Osteocyte (in vitro differentiated cells): Measurements from ENCODE around the gene MRPL24. TPM values are rescaled to one million over a fixed set of nuclear protein-coding genes. Genes with fewer than 3 reads are reported as not detected.
A peak's percentile ranks its signal among the peaks of the same experiment; 100 is the strongest.

ENCODE experiments used
- DNase-seq: peaks from one replicate; pipeline ENCODE4 v3.0.0; 2021; ENCODE audit warnings: mixed read lengths; ENCODE audit not compliant: unreplicated experiment; ENCODE audit errors: extremely low spot score
- H3K27ac Mint-ChIP-seq: one replicate; pipeline ENCODE4 v1.8.0; 2021; ENCODE audit warnings: mild to moderate bottlenecking, mixed read lengths; ENCODE audit not compliant: unreplicated experiment
- H3K27me3 Mint-ChIP-seq: one replicate; pipeline ENCODE4 v1.8.0; 2021; ENCODE audit warnings: mixed read lengths; ENCODE audit not compliant: unreplicated experiment
- H3K36me3 Mint-ChIP-seq: one replicate; pipeline ENCODE4 v1.8.0; 2021; ENCODE audit warnings: mixed read lengths; ENCODE audit not compliant: unreplicated experiment
- H3K4me1 Mint-ChIP-seq: one replicate; pipeline ENCODE4 v1.8.0; 2021; ENCODE audit warnings: mixed read lengths; ENCODE audit not compliant: unreplicated experiment
- H3K4me3 Mint-ChIP-seq: one replicate; pipeline ENCODE4 v1.8.0; 2021; ENCODE audit warnings: mild to moderate bottlenecking, moderate library complexity, mixed read lengths; ENCODE audit not compliant: unreplicated experiment
- H3K9me3 Mint-ChIP-seq: one replicate; pipeline ENCODE4 v1.8.0; 2021; ENCODE audit warnings: mixed read lengths; ENCODE audit not compliant: unreplicated experiment
- CTCF ChIP-seq: fragments of 200-600 bp; sonication (generic); IDR thresholded peaks from 2 replicates; pipeline ENCODE4 v1.5.0; 2021; ENCODE audit warnings: antibody characterized with exemption, mild to moderate bottlenecking, moderate library complexity
- total RNA-seq: library from RNA; stranded (reverse); gene quantifications from 2 replicates; pipeline ENCODE4 v1.2.1, GENCODE V29; 2021

Gene MRPL24
- total RNA-seq, 1 donor from 2014 or later, result 52.6 TPM

DNA sequence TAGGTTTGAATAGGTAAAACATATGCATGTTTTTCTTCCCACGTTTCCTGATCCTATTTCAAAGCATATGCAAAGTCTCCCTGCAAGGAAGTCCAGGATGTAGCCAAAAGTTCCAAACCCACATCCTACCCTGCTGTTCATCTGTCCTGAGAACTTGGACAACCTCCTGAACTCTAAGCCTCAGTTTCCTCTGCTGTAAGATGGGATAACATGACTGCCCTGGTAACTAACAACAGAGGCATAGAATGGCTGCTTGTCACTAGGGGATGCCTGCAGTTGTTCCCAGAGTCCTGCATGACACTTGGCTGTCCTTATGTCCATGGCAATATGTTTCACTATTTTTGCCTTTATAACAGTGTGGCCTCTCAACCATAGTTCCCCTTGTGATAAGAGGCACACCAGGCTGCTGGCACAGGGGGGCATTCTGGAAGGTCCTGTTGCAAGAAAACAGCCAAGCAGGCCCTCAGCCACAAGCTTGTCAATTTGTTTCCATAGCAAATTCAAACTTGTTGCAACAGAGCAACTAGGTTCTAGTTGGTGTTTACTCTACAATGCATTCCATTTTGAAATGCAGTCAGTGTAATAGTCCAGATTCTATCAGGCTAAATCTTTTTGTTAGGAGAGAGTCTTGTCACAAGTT is 12.1 kb upstream of the MRPL24 start:
- no peaks in the 10 kb centered on the region for H3K9me3 Mint-ChIP-seq
- DNase-seq, result no peak
- H3K27me3 Mint-ChIP-seq, result no peaks in the 10 kb centered on the region
- TF ChIP-seq CTCF, result no peak
- peaks cover 41% of the 10 kb centered on the region for H3K4me1 Mint-ChIP-seq
- peak overlapping the region; percentile 93 for H3K4me3 Mint-ChIP-seq
- H3K36me3 Mint-ChIP-seq, result peaks cover 1% of the 10 kb centered on the region
- H3K27ac Mint-ChIP-seq, result no peak overlapping the region

DNA sequence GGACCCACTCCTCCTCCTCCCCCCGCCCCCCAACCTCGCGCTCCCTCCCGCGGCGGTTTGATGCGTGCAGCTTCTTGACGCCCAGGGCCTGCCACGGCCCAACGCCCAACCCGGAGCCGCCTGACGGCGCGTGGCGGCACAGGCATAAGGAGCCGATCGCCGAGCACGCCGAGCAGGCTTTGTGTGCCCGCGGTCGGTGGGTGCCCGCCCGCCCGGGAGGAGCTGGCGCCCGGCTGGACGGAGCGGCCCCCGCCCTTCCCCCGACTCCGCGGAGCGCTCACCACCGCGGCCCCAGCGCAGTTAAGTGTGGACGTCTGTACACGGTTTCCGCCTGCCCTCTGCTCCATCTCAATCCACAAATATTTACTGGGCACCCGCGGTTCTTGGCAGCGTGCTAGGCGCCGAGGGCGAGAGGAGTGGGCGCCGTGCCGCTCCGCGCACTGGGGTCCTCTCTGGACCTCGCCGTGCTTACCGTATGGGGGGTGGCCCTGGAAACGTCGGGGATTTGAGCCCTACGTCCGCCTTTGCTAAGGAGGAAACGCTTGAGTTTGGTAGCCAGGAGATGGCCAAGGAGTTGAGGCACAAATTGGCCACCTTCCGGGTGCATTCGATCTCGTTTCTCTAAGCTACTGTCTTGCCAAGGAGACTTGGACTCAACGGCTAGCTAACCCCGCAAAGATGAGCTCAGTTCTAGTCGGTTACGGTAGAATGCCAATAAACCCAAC is 11.0 kb upstream of the MRPL24 start:
- peaks cover 1% of the 10 kb centered on the region for H3K36me3 Mint-ChIP-seq
- peak; percentile 98 for DNase-seq
- no peaks in the 10 kb centered on the region for H3K9me3 Mint-ChIP-seq
- no peak for TF ChIP-seq CTCF
- H3K4me1 Mint-ChIP-seq, result peaks cover 50% of the 10 kb centered on the region
- H3K4me3 Mint-ChIP-seq, result peak overlapping the region; percentile 93
- H3K27ac Mint-ChIP-seq, result peak overlapping the region; percentile 92
- H3K27me3 Mint-ChIP-seq, result no peaks in the 10 kb centered on the region

GRCh38 chr1:156751451-156751756 is 10.5 kb upstream of the MRPL24 start, which contains the start of gene HDGF:
TSS of gene HDGF (minus strand) at chr1:156751675. CDS start at chr1:156751429, 246 bp downstream.
- Mint-ChIP-seq H3K27me3 (no peaks in the 10 kb centered on the region), H3K9me3 (no peaks in the 10 kb centered on the region), H3K4me3 (peak within 1 kb of the TSS; percentile 93), H3K36me3 (peaks cover 1% of the 10 kb centered on the region), H3K4me1 (peaks cover 56% of the 10 kb centered on the region), H3K27ac (peak within 1 kb of the TSS; percentile 100)
- TF ChIP-seq CTCF, result no peak
- no peak for DNase-seq

GRCh38 chr1:156750711-156751450 is 10.0 kb upstream of the MRPL24 start:
- H3K36me3 Mint-ChIP-seq, result peaks cover 3% of the 10 kb centered on the region
- no peaks in the 10 kb centered on the region for H3K27me3 Mint-ChIP-seq
- H3K4me1 Mint-ChIP-seq, result peaks cover 61% of the 10 kb centered on the region
- peak overlapping the region; percentile 100 for H3K27ac Mint-ChIP-seq
- TF ChIP-seq CTCF, result peak; percentile 4
- DNase-seq, result no peak
- no peaks in the 10 kb centered on the region for H3K9me3 Mint-ChIP-seq
- H3K4me3 Mint-ChIP-seq, result peak overlapping the region; percentile 88

- DNase-seq, result no peak
- Mint-ChIP-seq H3K4me3 (peak overlapping the region; percentile 88), H3K27ac (peak overlapping the region; percentile 100), H3K9me3 (no peaks in the 10 kb centered on the region), H3K36me3 (peaks cover 3% of the 10 kb centered on the region), H3K27me3 (no peaks in the 10 kb centered on the region), H3K4me1 (peaks cover 66% of the 10 kb centered on the region)
- TF ChIP-seq CTCF, result no peak
Measured at GRCh38 chr1:156750191-156750672, 9.3 kb upstream of the MRPL24 start.
